Stimulated activated CD8-positive, alpha-beta memory T cell treated with anti-CD3 and anti-CD28 coated beads, Interleukin-4, amount 100 ng/mL, for 1 hour (primary cell): ENCODE results near the gene SIAH1.
"Not testable (repeated sequence)": the region's sequence is repeated elsewhere in the genome, so short reads cannot be mapped to it uniquely, and the experiment has no call there.

Source experiments
- DNase-seq, 2 donors: peaks; one replicate each; pipeline ENCODE4 v3.0.0-alpha.2; 2020; ENCODE audit warnings: low read depth in 2 of 2, low spot score in 1 of 2

SIAH1 gene

GRCh38 chr16:48335961-48336360, 49.3 kb downstream of the SIAH1 start:
- DNase-seq = no peak

GRCh38 chr16:48334325-48334724, 50.9 kb downstream of the SIAH1 start:
- no peak for DNase-seq

- no peak for DNase-seq
Observed at GRCh38 chr16:48332978-48333377, 52.2 kb downstream of the SIAH1 start.

GRCh38 chr16:48330841-48331192, 54.4 kb downstream of the SIAH1 start:
- DNase-seq = no peak

- DNase-seq = no peak
Observed at GRCh38 chr16:48330189-48330840, 54.9 kb downstream of the SIAH1 start.

- no peak for DNase-seq
Observed at GRCh38 chr16:48329138-48329537, 56.1 kb downstream of the SIAH1 start.

- no peak for DNase-seq
Observed at GRCh38 chr16:48326915-48327314, 58.3 kb downstream of the SIAH1 start.

- DNase-seq = no peak
Observed at GRCh38 chr16:48323783-48324775, 61.1 kb downstream of the SIAH1 start.

GRCh38 chr16:48321317-48322036, 63.7 kb downstream of the SIAH1 start:
- no peak for DNase-seq

- no peak for DNase-seq
Observed at GRCh38 chr16:48318630-48319029, 66.6 kb downstream of the SIAH1 start.

- DNase-seq = no peak
Observed at GRCh38 chr16:48317614-48318315, 67.4 kb downstream of the SIAH1 start.

GRCh38 chr16:48317026-48317425, 68.2 kb downstream of the SIAH1 start:
- DNase-seq = no peak

GRCh38 chr16:48313905-48314304, 71.3 kb downstream of the SIAH1 start:
- not testable (repeated sequence) for DNase-seq

GRCh38 chr16:48310908-48311641, 74.1 kb downstream of the SIAH1 start:
- no peak for DNase-seq
